Panc1 (cell line): ENCODE data around the gene DNM3. TPM values are rescaled to one million over a fixed set of nuclear protein-coding genes. Genes with fewer than 3 reads are reported as not detected.
A peak's percentile ranks its signal among the peaks of the same experiment; 100 is the strongest.

Source experiments
- ATAC-seq: fragments of 200-7000 bp; cut with Tn5 transposase; 2 replicates; pipeline ENCODE4 v1.9.1; 2020; ENCODE audit warnings: mild to moderate bottlenecking, moderate library complexity
- BruUV-seq: library from RNA; stranded (reverse); fragments of 400-500 nt; replicated peaks from 2 replicates; lab custom pipeline; 2021; lab: Mats Ljungman, UMichigan
- CTCF ChIA-PET: fragments of 300-600 bp; sonication (Branson Sonifier 250); formaldehyde crosslinking; loops from one replicate; lab custom pipeline; 2022; ENCODE audit warnings: antibody characterized with exemption; lab: Charles Lee
- POLR2A ChIA-PET: fragments of 300-600 bp; sonication (Branson Sonifier 250); formaldehyde crosslinking; loops from one replicate; lab custom pipeline; 2022; ENCODE audit warnings: antibody characterized with exemption; lab: Charles Lee
- DNase-seq: peaks from one replicate; pipeline ENCODE4 v3.0.0-alpha.2; 2010; ENCODE audit warnings: low read depth, low spot score
- H3K27ac ChIP-seq: 2 replicates; pipeline ENCODE4 v1.5.1; 2011; ENCODE audit warnings: mild to moderate bottlenecking, low read length, inconsistent platforms
- H3K27me3 ChIP-seq: fragments of 200-500 bp; sonication (Bioruptor generic); 2 replicates; pipeline ENCODE4 v1.6.0; 2014; ENCODE audit warnings: low read length, inconsistent platforms; ENCODE audit not compliant: control insufficient read depth, insufficient read depth
- H3K36me3 ChIP-seq: fragments of 200-500 bp; sonication (Bioruptor generic); 2 replicates; pipeline ENCODE4 v1.5.1; 2014; ENCODE audit warnings: inconsistent platforms, mild to moderate bottlenecking, low read length, moderate library complexity; ENCODE audit not compliant: control insufficient read depth, insufficient read depth
- H3K4me1 ChIP-seq: 2 replicates; pipeline ENCODE4 v1.5.1; 2011; ENCODE audit warnings: inconsistent platforms, mild to moderate bottlenecking, low read length, moderate library complexity; ENCODE audit not compliant: control insufficient read depth, insufficient read depth
- H3K4me3 ChIP-seq, 2 experiments: 2 replicates each; pipeline ENCODE4 v1.5.1; 2011 to 2012; ENCODE audit warnings: low read depth in 2 of 2, low read length in 2 of 2, mild to moderate bottlenecking in 2 of 2, inconsistent platforms in 1 of 2, moderate library complexity in 1 of 2
- H3K9me3 ChIP-seq: fragments of 200-500 bp; sonication (Bioruptor generic); 2 replicates; pipeline ENCODE4 v1.5.1; 2014; ENCODE audit warnings: low read depth, mild to moderate bottlenecking, inconsistent platforms, low read length, moderate library complexity; ENCODE audit not compliant: control insufficient read depth, insufficient read depth
- CTCF ChIP-seq: fragments of 450-650 bp; IDR thresholded peaks from 2 replicates; pipeline ENCODE4 v1.5.1; 2017; ENCODE audit warnings: mild to moderate bottlenecking
- POLR2AphosphoS5 ChIP-seq: IDR thresholded peaks from 2 replicates; pipeline ENCODE4 v1.6.1; 2012; ENCODE audit warnings: mild to moderate bottlenecking, low read depth, low read length, moderate library complexity
- SIN3A ChIP-seq: IDR thresholded peaks from 2 replicates; pipeline ENCODE4 v1.6.1; 2012; ENCODE audit warnings: low read depth, mild to moderate bottlenecking, low read length, moderate library complexity, borderline replicate concordance; ENCODE audit not compliant: insufficient read depth
- TCF7L2 ChIP-seq: IDR thresholded peaks from 2 replicates; pipeline ENCODE4 v1.6.1; 2011; ENCODE audit warnings: mild to moderate bottlenecking, low read depth, low read length, inconsistent platforms
- in situ Hi-C: cut with HindIII; loops from 2 replicates; pipeline ENCODE4 v1.10.0; 2016; ENCODE audit warnings: low sequenced_read_pairs, low pct_unique_long_range_greater_than_20kb
- intact Hi-C: fragments of 100-400 bp; cut with micrococcal nuclease; formaldehyde crosslinking; loops from one replicate; pipeline ENCODE4 v1.10.0; 2022; ENCODE audit not compliant: unreplicated experiment
- total RNA-seq: library from RNA; stranded (reverse); gene quantifications from one replicate; pipeline ENCODE4 v1.2.1, GENCODE V29; 2021; ENCODE audit not compliant: unreplicated experiment
- TF ChIP-seq, protein P1 (sequence below), 2 experiments: IDR thresholded peaks; 2 replicates each; pipeline ENCODE4 v1.6.1; 2011 to 2012; ENCODE audit warnings: low read depth in 2 of 2, control low read depth in 1 of 2, low read length in 1 of 2, mild to moderate bottlenecking in 1 of 2, moderate library complexity in 1 of 2; ENCODE audit not compliant: insufficient read depth in 1 of 2

The DNM3 gene
- total RNA-seq, 1 experiment from 2014 or later, result 0.46 TPM

DNA sequence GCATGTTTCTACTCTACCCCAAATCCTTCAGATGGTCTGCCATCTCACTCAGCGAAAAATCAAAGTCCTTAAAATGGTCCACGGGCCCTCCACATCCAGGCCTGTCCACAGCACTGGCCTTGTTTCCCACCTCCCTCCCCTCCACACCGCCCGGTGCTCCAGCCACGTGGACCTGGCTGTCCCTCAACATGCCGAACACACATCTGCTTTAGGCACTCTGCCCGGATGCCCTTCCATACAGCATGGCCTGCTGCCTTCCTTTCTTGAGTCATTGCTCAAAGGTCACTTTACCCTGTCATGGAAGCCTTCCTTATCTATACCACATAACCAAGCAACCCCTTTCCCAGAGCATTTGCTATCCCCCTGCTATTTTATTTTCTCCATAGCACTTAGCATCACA is 143.0 kb downstream of the DNM3 start:
- intact Hi-C loops, result loop anchor here (5.0 kb wide), 1 partner anchor 337 kb away; no protein-coding TSS in a partner anchor

DNA sequence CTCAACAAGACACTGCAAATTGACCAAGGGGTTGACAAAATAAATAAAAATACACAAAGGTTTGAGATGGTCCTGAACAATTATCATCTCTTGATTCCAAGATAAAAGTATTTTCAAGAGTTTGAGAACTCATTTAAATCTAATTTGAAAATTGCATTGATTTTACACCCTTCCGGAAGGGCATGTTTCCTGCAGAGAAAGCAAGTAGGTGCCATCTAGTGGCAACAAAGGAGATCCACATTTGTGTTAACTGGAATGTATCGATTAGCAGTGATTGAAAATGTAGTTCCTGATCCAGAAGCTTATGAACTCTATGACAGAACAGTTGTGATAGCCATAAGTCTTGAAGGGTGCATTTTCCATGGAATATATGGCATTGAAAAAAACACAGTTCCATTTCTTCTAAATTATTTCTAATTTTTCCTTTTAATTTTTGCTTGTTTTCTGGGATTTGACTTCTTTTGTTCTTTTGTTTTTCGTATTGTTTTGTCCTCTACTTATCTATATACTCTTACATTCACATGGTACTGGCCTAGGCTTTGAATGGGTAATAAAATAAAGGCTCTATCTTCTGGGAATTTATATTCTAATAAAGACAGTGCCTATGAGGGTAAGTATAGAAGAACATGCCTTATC is 143.7 kb downstream of the DNM3 start:
- POLR2A ChIA-PET, result interaction anchor here (0.6 kb wide), 1 partner anchor 1819 kb away, joined by 4 read pairs; no protein-coding TSS in a partner anchor
- no peaks in the 10 kb centered on the region for H3K27me3 ChIP-seq
- CTCF ChIA-PET, result interaction anchor here (0.7 to 4.0 kb wide), 2 partner anchors 184 to 414 kb away, joined by 3 to 24 read pairs; no protein-coding TSS in a partner anchor
- TF ChIP-seq SIN3A (no peak), TCF7L2 (no peak), CTCF (peak; percentile 73; the same call in 1 of the 2 replicates), POLR2AphosphoS5 (no peak)
- TF ChIP-seq, protein P1, sequence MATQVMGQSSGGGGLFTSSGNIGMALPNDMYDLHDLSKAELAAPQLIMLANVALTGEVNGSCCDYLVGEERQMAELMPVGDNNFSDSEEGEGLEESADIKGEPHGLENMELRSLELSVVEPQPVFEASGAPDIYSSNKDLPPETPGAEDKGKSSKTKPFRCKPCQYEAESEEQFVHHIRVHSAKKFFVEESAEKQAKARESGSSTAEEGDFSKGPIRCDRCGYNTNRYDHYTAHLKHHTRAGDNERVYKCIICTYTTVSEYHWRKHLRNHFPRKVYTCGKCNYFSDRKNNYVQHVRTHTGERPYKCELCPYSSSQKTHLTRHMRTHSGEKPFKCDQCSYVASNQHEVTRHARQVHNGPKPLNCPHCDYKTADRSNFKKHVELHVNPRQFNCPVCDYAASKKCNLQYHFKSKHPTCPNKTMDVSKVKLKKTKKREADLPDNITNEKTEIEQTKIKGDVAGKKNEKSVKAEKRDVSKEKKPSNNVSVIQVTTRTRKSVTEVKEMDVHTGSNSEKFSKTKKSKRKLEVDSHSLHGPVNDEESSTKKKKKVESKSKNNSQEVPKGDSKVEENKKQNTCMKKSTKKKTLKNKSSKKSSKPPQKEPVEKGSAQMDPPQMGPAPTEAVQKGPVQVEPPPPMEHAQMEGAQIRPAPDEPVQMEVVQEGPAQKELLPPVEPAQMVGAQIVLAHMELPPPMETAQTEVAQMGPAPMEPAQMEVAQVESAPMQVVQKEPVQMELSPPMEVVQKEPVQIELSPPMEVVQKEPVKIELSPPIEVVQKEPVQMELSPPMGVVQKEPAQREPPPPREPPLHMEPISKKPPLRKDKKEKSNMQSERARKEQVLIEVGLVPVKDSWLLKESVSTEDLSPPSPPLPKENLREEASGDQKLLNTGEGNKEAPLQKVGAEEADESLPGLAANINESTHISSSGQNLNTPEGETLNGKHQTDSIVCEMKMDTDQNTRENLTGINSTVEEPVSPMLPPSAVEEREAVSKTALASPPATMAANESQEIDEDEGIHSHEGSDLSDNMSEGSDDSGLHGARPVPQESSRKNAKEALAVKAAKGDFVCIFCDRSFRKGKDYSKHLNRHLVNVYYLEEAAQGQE (IDR thresholded peaks at IDR 0.05; ENCODE audit: insufficient read depth in 1 of 2, low read depth in 2 of 2, low read length in 1 of 2), result no peak
- H3K4me1 ChIP-seq, result 0 out of 2 replicates have a peak, but pooled peaks cover 6% of the 10 kb centered on the region
- peak overlapping the region; percentile 32; the same call in 1 of the 2 replicates for H3K27ac ChIP-seq
- no TSS peak for BruUV-seq
- H3K4me3 ChIP-seq, result no peak overlapping the region
- in situ Hi-C loops (no loop called here), intact Hi-C loops (loop anchor here (5.0 kb wide), 1 partner anchor 338 kb away; no protein-coding TSS in a partner anchor)
- ATAC-seq (peak; percentile 68; the same call in 1 of the 2 replicates), DNase-seq (no peak)
- H3K36me3 ChIP-seq, result no peaks in the 10 kb centered on the region
- no peaks in the 10 kb centered on the region for H3K9me3 ChIP-seq

More for the DNA sequence above, 143.0 kb downstream of the DNM3 start:
- POLR2A ChIA-PET, result no interaction called here
- CTCF ChIA-PET, result interaction anchor here (0.6 to 4.0 kb wide), 2 partner anchors 183 to 203 kb away, joined by 3 to 24 read pairs; no protein-coding TSS in a partner anchor
- ATAC-seq, result no peak
- Histone ChIP-seq H3K27ac (no peak overlapping the region), H3K4me1 (0 out of 2 replicates have a peak, but pooled peaks cover 6% of the 10 kb centered on the region), H3K4me3 (no peak overlapping the region), H3K9me3 (no peaks in the 10 kb centered on the region), H3K36me3 (no peaks in the 10 kb centered on the region), H3K27me3 (no peaks in the 10 kb centered on the region)
- no peak for DNase-seq
- TF ChIP-seq SIN3A (no peak), POLR2AphosphoS5 (no peak), CTCF (no peak)
- TF ChIP-seq, protein P1 (IDR thresholded peaks at IDR 0.05; ENCODE audit: insufficient read depth in 1 of 2, low read depth in 2 of 2, low read length in 1 of 2), result no peak
- BruUV-seq, result no TSS peak
- in situ Hi-C loops, result no loop called here
